HEK293 (cell line): ENCODE measurements around the gene KIAA1755.

Experiments
- CTCF ChIA-PET: fragments of 350-600 bp; formaldehyde crosslinking; extraction: SDS; loops from one replicate; lab custom pipeline; 2021; ENCODE audit warnings: antibody characterized with exemption; lab: Yijun Ruan, JAX
- POLR2A ChIA-PET: fragments of 300-600 bp; formaldehyde crosslinking; extraction: SDS; loops from one replicate; lab custom pipeline; 2020; ENCODE audit warnings: antibody characterized with exemption, inconsistent platforms; lab: Yijun Ruan, JAX
- H3K27ac ChIP-seq: fragments of 200-500 bp; sonication (Bioruptor generic); 2 replicates; pipeline ENCODE4 v1.5.1; 2014; ENCODE audit warnings: low read depth, low read length, control low read depth, inconsistent platforms; ENCODE audit errors: extremely low read depth
- H3K36me3 ChIP-seq, 2 experiments: fragments of 200-500 bp in 1 of 2; sonication (Bioruptor generic) in 1 of 2; 1 replicate in 1 of 2; 2 replicates in 1 of 2; pipeline ENCODE4 v1.5.1; 2014 to 2017; ENCODE audit warnings: inconsistent platforms in 2 of 2, low read length in 2 of 2; ENCODE audit not compliant: control insufficient read depth in 2 of 2, insufficient read depth in 1 of 2
- H3K4me1 ChIP-seq: fragments of 200-500 bp; sonication (Bioruptor generic); 2 replicates; pipeline ENCODE4 v1.5.1; 2014; ENCODE audit warnings: mild to moderate bottlenecking, low read length, inconsistent platforms; ENCODE audit not compliant: control insufficient read depth, insufficient read depth
- H3K4me3 ChIP-seq: 2 replicates; pipeline ENCODE4 v1.5.1; 2011; ENCODE audit warnings: low read depth, mild to moderate bottlenecking, control low read depth, low read length, moderate library complexity
- H3K9me3 ChIP-seq: fragments of 200-500 bp; sonication (Bioruptor generic); 2 replicates; pipeline ENCODE4 v1.5.1; 2014; ENCODE audit warnings: low read depth, low read length, inconsistent platforms; ENCODE audit not compliant: control insufficient read depth, insufficient read depth
- ELK4 ChIP-seq: IDR thresholded peaks from 2 replicates; pipeline ENCODE4 v1.6.1; 2011; ENCODE audit warnings: mild to moderate bottlenecking, low read depth, low read length, borderline replicate concordance
- HOXA7 ChIP-seq: sonication (generic); formaldehyde crosslinking; IDR thresholded peaks from 2 replicates; pipeline ENCODE4 v1.8.1; 2022; ENCODE audit warnings: missing genetic modification reagents, borderline replicate concordance
- HOXD13 ChIP-seq: sonication (generic); formaldehyde crosslinking; IDR thresholded peaks from 2 replicates; pipeline ENCODE4 v1.8.0; 2022; ENCODE audit warnings: missing genetic modification reagents, borderline replicate concordance
- PRDM4 ChIP-seq: fragments of 450-650 bp; formaldehyde crosslinking; IDR thresholded peaks from 2 replicates; pipeline ENCODE4 v1.5.1; 2017; ENCODE audit warnings: missing biosample characterization, missing genetic modification characterization
- REST ChIP-seq: fragments of 450-650 bp; formaldehyde crosslinking; IDR thresholded peaks from 2 replicates; pipeline ENCODE4 v1.5.1; 2016; ENCODE audit warnings: missing biosample characterization, missing genetic modification characterization
- SP3 ChIP-seq: fragments of 450-650 bp; formaldehyde crosslinking; IDR thresholded peaks from 2 replicates; pipeline ENCODE4 v1.5.1; 2016; ENCODE audit warnings: missing biosample characterization, missing genetic modification characterization
- TCF7L2 ChIP-seq: IDR thresholded peaks from 2 replicates; pipeline ENCODE4 v1.6.1; 2011; ENCODE audit warnings: low read depth, mild to moderate bottlenecking, inconsistent platforms, low read length, moderate library complexity, borderline replicate concordance
- TRIM28 ChIP-seq: IDR thresholded peaks from 2 replicates; pipeline ENCODE4 v1.6.1; 2011; ENCODE audit warnings: low read length, control low read depth, borderline replicate concordance
- ZFHX2 ChIP-seq: fragments of 450-650 bp; formaldehyde crosslinking; conservative IDR thresholded peaks from 2 replicates; pipeline ENCODE4 v1.5.1; 2016; ENCODE audit warnings: missing biosample characterization, missing genetic modification characterization
- ZNF2 ChIP-seq: fragments of 450-650 bp; formaldehyde crosslinking; IDR thresholded peaks from 2 replicates; pipeline ENCODE4 v1.5.1; 2016; ENCODE audit warnings: missing biosample characterization, missing genetic modification characterization
- ZNF292 ChIP-seq: fragments of 450-650 bp; formaldehyde crosslinking; IDR thresholded peaks from 2 replicates; pipeline ENCODE4 v1.5.1; 2016; ENCODE audit warnings: low read depth, missing biosample characterization, missing genetic modification characterization, borderline replicate concordance
- ZNF302 ChIP-seq: fragments of 450-650 bp; formaldehyde crosslinking; IDR thresholded peaks from 2 replicates; pipeline ENCODE4 v1.5.1; 2016; ENCODE audit warnings: missing biosample characterization, missing genetic modification characterization, low read depth
- ZNF473 ChIP-seq: fragments of 450-650 bp; formaldehyde crosslinking; IDR thresholded peaks from 2 replicates; pipeline ENCODE4 v1.5.1; 2017; ENCODE audit warnings: missing biosample characterization, missing genetic modification characterization
- ZNF529 ChIP-seq: fragments of 450-650 bp; formaldehyde crosslinking; IDR thresholded peaks from 2 replicates; pipeline ENCODE4 v1.5.1; 2017; ENCODE audit warnings: missing genetic modification characterization, missing biosample characterization; ENCODE audit not compliant: insufficient replicate concordance
- ZNF555 ChIP-seq: fragments of 450-650 bp; formaldehyde crosslinking; conservative IDR thresholded peaks from 2 replicates; pipeline ENCODE4 v1.5.1; 2017; ENCODE audit warnings: missing biosample characterization, mild to moderate bottlenecking, missing genetic modification characterization, inconsistent platforms
- ZNF560 ChIP-seq: fragments of 450-650 bp; formaldehyde crosslinking; IDR thresholded peaks from 2 replicates; pipeline ENCODE4 v1.5.1; 2017; ENCODE audit warnings: missing biosample characterization, missing genetic modification characterization, borderline replicate concordance
- ZNF596 ChIP-seq: fragments of 450-650 bp; IDR thresholded peaks from 2 replicates; pipeline ENCODE4 v1.5.0; 2018; ENCODE audit warnings: missing biosample characterization, mild to moderate bottlenecking, missing genetic modification characterization, moderate library complexity
- ZNF639 ChIP-seq: fragments of 450-650 bp; formaldehyde crosslinking; IDR thresholded peaks from 2 replicates; pipeline ENCODE4 v1.5.1; 2016; ENCODE audit warnings: missing biosample characterization, missing genetic modification characterization
- ZNF837 ChIP-seq: fragments of 450-650 bp; formaldehyde crosslinking; IDR thresholded peaks from 2 replicates; pipeline ENCODE4 v1.5.1; 2016; ENCODE audit warnings: missing biosample characterization, missing genetic modification characterization
- ZSCAN16 ChIP-seq: fragments of 450-650 bp; formaldehyde crosslinking; IDR thresholded peaks from 2 replicates; pipeline ENCODE4 v1.5.1; 2016; ENCODE audit warnings: missing biosample characterization, missing genetic modification characterization
- ZSCAN4 ChIP-seq: fragments of 450-650 bp; formaldehyde crosslinking; IDR thresholded peaks from 2 replicates; pipeline ENCODE4 v1.5.1; 2017; ENCODE audit warnings: missing biosample characterization, missing genetic modification characterization

Gene KIAA1755

GRCh38 chr20:38278131-38278530, 17.6 kb upstream of the KIAA1755 start:
- H3K36me3 ChIP-seq: no peaks in the 10 kb centered on the region
- H3K27ac ChIP-seq: no peak overlapping the region
- ChIA-PET CTCF (interaction anchor here (0.5 to 0.8 kb wide), 3 partner anchors 34 to 658 kb away, joined by 3 to 4 read pairs (median 3); no protein-coding TSS in a partner anchor), POLR2A (no interaction called here)
- TF ChIP-seq HOXA7 (no peak), ZNF555 (tag by site-specific recombination) (no peak), PRDM4 (tag by site-specific recombination) (no peak), REST (no peak), ZNF292 (tag by site-specific recombination) (no peak), SP3 (tag by site-specific recombination) (no peak), ZNF2 (tag by site-specific recombination) (no peak), ZNF596 (no peak), ZNF473 (tag by site-specific recombination) (no peak)
- TF ChIP-seq, all 188 proteins: peak for 0
- H3K4me3 ChIP-seq: no peak overlapping the region
- no peaks in the 10 kb centered on the region for H3K4me1 ChIP-seq
- H3K9me3 ChIP-seq: no peaks in the 10 kb centered on the region

- Histone ChIP-seq H3K9me3 (no peaks in the 10 kb centered on the region), H3K4me1 (no peaks in the 10 kb centered on the region), H3K36me3 (no peaks in the 10 kb centered on the region), H3K27ac (no peak overlapping the region), H3K4me3 (no peak overlapping the region)
- TF ChIP-seq SP3 (tag by site-specific recombination): no peak
- ChIA-PET POLR2A (no interaction called here), CTCF (interaction anchor here (0.5 kb wide), 1 partner anchor 658 kb away, joined by 3 read pairs; no protein-coding TSS in a partner anchor)
These were observed 17.2 kb upstream of the KIAA1755 start for GRCh38 chr20:38277691-38278090.

- POLR2A ChIA-PET: no interaction called here
- Histone ChIP-seq H3K27ac (no peak overlapping the region), H3K9me3 (no peaks in the 10 kb centered on the region), H3K4me3 (no peak overlapping the region), H3K36me3 (no peaks in the 10 kb centered on the region), H3K4me1 (no peaks in the 10 kb centered on the region)
- CTCF ChIA-PET: no interaction called here
- TF ChIP-seq ZSCAN16 (tag by site-specific recombination) (no peak), ZNF292 (tag by site-specific recombination) (no peak), TRIM28 (no peak), ZNF529 (tag by site-specific recombination) (no peak), ZSCAN4 (tag by site-specific recombination) (no peak), ZNF837 (no peak), ELK4 (no peak), HOXD13 (no peak), ZFHX2 (tag by site-specific recombination) (no peak), TCF7L2 (no peak), ZNF302 (tag by site-specific recombination) (no peak), ZNF560 (tag by site-specific recombination) (no peak), ZNF639 (tag by site-specific recombination) (no peak)
- TF ChIP-seq, all 188 proteins: peak for 0
These were observed 16.8 kb upstream of the KIAA1755 start for GRCh38 chr20:38277285-38277684.
